Right cardiac atrium (tissue), 5 donors: ENCODE data around the gene KIF1A. TPM values are rescaled to one million over a fixed set of nuclear protein-coding genes. Genes with fewer than 3 reads are reported as not detected.

Source experiments
- ATAC-seq, 2 donors: fragments of 200-7000 bp; cut with Tn5 transposase; one replicate each; pipeline versions ENCODE4 v1.8.0 to v1.9.1; 2020; ENCODE audit warnings: moderate library complexity in 2 of 2, mild to moderate bottlenecking in 1 of 2
- DNase-seq, 3 donors: peaks; one replicate each; pipeline ENCODE4 v3.0.0-alpha.2; 2020
- H3K27ac ChIP-seq: one replicate; pipeline ENCODE4 v1.5.1; 2013; ENCODE audit warnings: mild to moderate bottlenecking, low read length, control low read depth, moderate library complexity
- H3K27me3 ChIP-seq: one replicate; pipeline ENCODE4 v1.6.1; 2013; ENCODE audit not compliant: control insufficient read depth, insufficient read depth
- H3K4me1 ChIP-seq: one replicate; pipeline ENCODE4 v1.6.1; 2013; ENCODE audit warnings: low read length; ENCODE audit not compliant: control insufficient read depth, insufficient read depth
- H3K4me3 ChIP-seq: one replicate; pipeline ENCODE4 v1.5.1; 2013; ENCODE audit warnings: low read length, control low read depth
- H3K9me3 ChIP-seq: one replicate; pipeline ENCODE4 v1.6.1; 2013; ENCODE audit warnings: low read length; ENCODE audit not compliant: control insufficient read depth
- WGBS: extraction: QIAGEN DNeasy Blood & Tissue Kit; methylation state at CpG from one replicate; pipeline ENCODE4 v1.1.7; 2013; 5-methylcytosine and 5-hydroxymethylcytosine counted together
- intact Hi-C, 4 donors: fragments of 100-400 bp; cut with DNase I; formaldehyde crosslinking; loops; one replicate each; pipeline versions ENCODE4 v1.11.0 to v1.14.0; 2022 to 2023
- polyA plus RNA-seq: library from polyadenylated mRNA; stranded (reverse); fragments of 200-250 nt; gene quantifications from one replicate; pipeline ENCODE4 v1.2.3, GENCODE V29; 2013
- total RNA-seq, 4 donors: library from RNA; stranded (reverse); fragmentation: NEBNext Ultra II Directional; extraction: Animal tissue kit (Norgen Biotek cat#: 25700); gene quantifications; one replicate each; pipeline ENCODE4 v1.2.1, GENCODE V29; 2021
- donor health status: healthy with polysubstance abuse.
- donor health status: DM: no; HTN: yes; CAD: no.
- donor health status: DM: no; HTN: no; CAD: no.
- donor health status: DM: no; HTN: yes; CAD: no; lungs with severe emphysema.
- donor health status: DM: yes; HTN: yes; CAD: no.

Gene KIF1A
- total and polyA plus RNA-seq, 5 donors: 45.3 to 83.0 (median 59.3) TPM

GRCh38 chr2:240720686-240721595, 99.1 kb downstream of the KIF1A start:
- H3K9me3 ChIP-seq: no peaks in the 10 kb centered on the region
- no peaks in the 10 kb centered on the region for H3K27me3 ChIP-seq
- H3K4me3 ChIP-seq: no peak overlapping the region
- no peak for ATAC-seq
- intact Hi-C loops: no loop called here
- no peaks in the 10 kb centered on the region for H3K4me1 ChIP-seq
- peak in 2 of 3 donors; percentile 20 to 47 for DNase-seq
- WGBS: 85% methylated on average over 25 of the region's 25 CpGs
- H3K27ac ChIP-seq: no peak overlapping the region

GRCh38 chr2:240719676-240720545, 100.1 kb downstream of the KIF1A start:
- no peak for ATAC-seq
- Histone ChIP-seq H3K4me3 (no peak overlapping the region), H3K27ac (no peak overlapping the region), H3K9me3 (no peaks in the 10 kb centered on the region), H3K27me3 (no peaks in the 10 kb centered on the region), H3K4me1 (no peaks in the 10 kb centered on the region)
- intact Hi-C loops: no loop called here
- DNase-seq: peak in 2 of 3 donors; percentile 43 to 50
- WGBS: 81% methylated on average over 25 of the region's 25 CpGs

GRCh38 chr2:240718896-240719490, 101.0 kb downstream of the KIF1A start:
- no peaks in the 10 kb centered on the region for H3K27me3 ChIP-seq
- intact Hi-C loops: no loop called here
- peak in 2 of 3 donors; percentile 36 to 40 for DNase-seq
- H3K27ac ChIP-seq: no peak overlapping the region
- ATAC-seq: no peak
- no peaks in the 10 kb centered on the region for H3K4me1 ChIP-seq
- H3K9me3 ChIP-seq: no peaks in the 10 kb centered on the region
- WGBS: 91% methylated on average over 25 of the region's 25 CpGs
- no peak overlapping the region for H3K4me3 ChIP-seq

GRCh38 chr2:240717681-240718581, 102.1 kb downstream of the KIF1A start:
- Histone ChIP-seq H3K27me3 (no peaks in the 10 kb centered on the region), H3K9me3 (no peaks in the 10 kb centered on the region), H3K4me3 (no peak overlapping the region), H3K27ac (no peak overlapping the region), H3K4me1 (no peaks in the 10 kb centered on the region)
- intact Hi-C loops: no loop called here
- no peak for ATAC-seq
- 86% methylated on average over 31 of the region's 31 CpGs for WGBS
- peak in 2 of 3 donors; percentile 34 to 39 for DNase-seq

GRCh38 chr2:240717181-240717641, 102.8 kb downstream of the KIF1A start:
- Histone ChIP-seq H3K4me3 (no peak overlapping the region), H3K27me3 (no peaks in the 10 kb centered on the region), H3K4me1 (no peaks in the 10 kb centered on the region), H3K27ac (no peak overlapping the region), H3K9me3 (no peaks in the 10 kb centered on the region)
- 80% methylated on average over 18 of the region's 18 CpGs for WGBS
- intact Hi-C loops: no loop called here
- ATAC-seq (no peak), DNase-seq (peak in 2 of 3 donors; percentile 25 to 47)

- WGBS: 89% methylated on average over 23 of the region's 23 CpGs
These were observed 103.8 kb downstream of the KIF1A start for GRCh38 chr2:240716130-240716798.

GRCh38 chr2:240714747-240715725, 105.0 kb downstream of the KIF1A start:
- Histone ChIP-seq H3K9me3 (no peaks in the 10 kb centered on the region), H3K27me3 (no peaks in the 10 kb centered on the region), H3K27ac (no peak overlapping the region), H3K4me1 (no peaks in the 10 kb centered on the region), H3K4me3 (no peak overlapping the region)
- no peak for ATAC-seq
- intact Hi-C loops: no loop called here
- WGBS: 67% methylated on average over 23 of the region's 23 CpGs
- peak in 2 of 3 donors; percentile 46 to 49 for DNase-seq

More at GRCh38 chr2:240716130-240716798, 103.8 kb downstream of the KIF1A start:
- no peaks in the 10 kb centered on the region for H3K4me1 ChIP-seq
- H3K9me3 ChIP-seq: no peaks in the 10 kb centered on the region
- H3K27me3 ChIP-seq: no peaks in the 10 kb centered on the region
- no peak overlapping the region for H3K27ac ChIP-seq
- intact Hi-C loops: no loop called here
- no peak overlapping the region for H3K4me3 ChIP-seq
- DNase-seq: peak in 1 of 3 donors; percentile 27
- ATAC-seq: no peak

- ATAC-seq (peak in 1 of 2 donors; percentile 6), DNase-seq (peak in 2 of 3 donors; percentile 37 to 52)
- Histone ChIP-seq H3K4me1 (no peaks in the 10 kb centered on the region), H3K9me3 (no peaks in the 10 kb centered on the region), H3K27me3 (no peaks in the 10 kb centered on the region), H3K27ac (no peak overlapping the region), H3K4me3 (no peak overlapping the region)
- intact Hi-C loops: no loop called here
- 67% methylated on average over 26 of the region's 26 CpGs for WGBS
These were observed 105.9 kb downstream of the KIF1A start for GRCh38 chr2:240713928-240714746.
